Endothelial cell of umbilical vein (primary cell): Measurements from ENCODE around the gene PRSS22. TPM values are rescaled to one million over a fixed set of nuclear protein-coding genes. Genes with fewer than 3 reads are reported as not detected.

ENCODE experiments used
- BruUV-seq: library from RNA; stranded (reverse); fragments of 400-500 nt; replicated peaks from 2 replicates; lab custom pipeline; 2021; lab: Mats Ljungman, UMichigan
- CTCF ChIA-PET: fragments of 300-600, 350-600 bp; sonication (Branson Sonifier 250); formaldehyde crosslinking; loops from one replicate; lab custom pipeline; 2021; ENCODE audit warnings: antibody characterized with exemption, inconsistent platforms; lab: Charles Lee
- POLR2A ChIA-PET: fragments of 300-600, 350-600 bp; sonication (Branson Sonifier 250); formaldehyde crosslinking; loops from one replicate; lab custom pipeline; 2021; ENCODE audit warnings: antibody characterized with exemption, inconsistent platforms; lab: Charles Lee
- DNase-seq: peaks from one replicate; pipeline ENCODE4 v3.0.0-alpha.2; 2011; ENCODE audit warnings: low read depth, low spot score
- FAIRE-seq: peaks from 2 replicates; lab custom pipeline; 2011; peaks lifted over from hg19 to GRCh38; lab: Jason Lieb, UNC
- H2AFZ ChIP-seq: 2 replicates; pipeline ENCODE4 v1.6.0; 2012; ENCODE audit warnings: low read depth, low read length, control low read depth, inconsistent platforms
- H3K27ac ChIP-seq: 2 replicates; pipeline ENCODE4 v1.5.1; 2011; ENCODE audit warnings: low read depth, mild to moderate bottlenecking, control low read depth, low read length, moderate library complexity; ENCODE audit not compliant: insufficient read depth
- H3K27me3 ChIP-seq, 2 experiments: 2 replicates each; pipeline versions ENCODE4 v1.6.0 to v1.6.1; 2011; ENCODE audit warnings: low read length in 2 of 2, mixed read lengths in 1 of 2; ENCODE audit not compliant: control insufficient read depth in 2 of 2, insufficient read depth in 2 of 2
- H3K36me3 ChIP-seq, 2 experiments: 2 replicates in 1 of 2; 3 replicates in 1 of 2; pipeline ENCODE4 v1.5.1; 2011; ENCODE audit warnings: low read length in 2 of 2, mild to moderate bottlenecking in 1 of 2, moderate library complexity in 1 of 2; ENCODE audit not compliant: control insufficient read depth in 2 of 2, insufficient read depth in 2 of 2; ENCODE audit errors: extremely low read depth in 1 of 2
- H3K4me1 ChIP-seq: 3 replicates; pipeline ENCODE4 v1.5.1; 2011; ENCODE audit warnings: mild to moderate bottlenecking, low read length; ENCODE audit not compliant: control insufficient read depth, insufficient read depth; ENCODE audit errors: extremely low read depth
- H3K4me2 ChIP-seq: 2 replicates; pipeline ENCODE4 v1.6.1; 2011; ENCODE audit warnings: low read length, control low read depth, mixed read lengths; ENCODE audit not compliant: insufficient read depth
- H3K4me3 ChIP-seq, 3 experiments: fragments of 200-600 bp in 1 of 3; sonication (generic), shearing (Covaris generic) in 1 of 3; replicated peaks in 1 of 3; 2 replicates each; pipeline ENCODE4 v1.5.1; 2011 to 2016; ENCODE audit warnings: control low read depth in 3 of 3, low read length in 3 of 3, mild to moderate bottlenecking in 2 of 3, inconsistent platforms in 1 of 3, low read depth in 1 of 3, moderate library complexity in 1 of 3; ENCODE audit not compliant: insufficient read depth in 1 of 3
- H3K79me2 ChIP-seq: 2 replicates; pipeline ENCODE4 v1.6.0; 2012; ENCODE audit warnings: low read length, inconsistent platforms; ENCODE audit not compliant: control insufficient read depth, insufficient read depth
- H3K9ac ChIP-seq: replicated peaks from 2 replicates; pipeline ENCODE3; 2011; ENCODE audit warnings: low read length, control low read depth; ENCODE audit not compliant: insufficient read depth; ENCODE audit errors: extremely low read depth
- H3K9me1 ChIP-seq: replicated peaks from 3 replicates; pipeline ENCODE4 v1.6.0; 2011; ENCODE audit warnings: mild to moderate bottlenecking, low read length; ENCODE audit not compliant: control insufficient read depth, insufficient read depth; ENCODE audit errors: extremely low read depth
- H3K9me3 ChIP-seq: replicated peaks from 2 replicates; pipeline ENCODE4 v1.5.1; 2012; ENCODE audit warnings: low read length, inconsistent platforms; ENCODE audit not compliant: control insufficient read depth, insufficient read depth
- H4K20me1 ChIP-seq: replicated peaks from 2 replicates; pipeline ENCODE3; 2011; ENCODE audit warnings: mild to moderate bottlenecking, low read length; ENCODE audit not compliant: control insufficient read depth, insufficient read depth; ENCODE audit errors: extremely low read depth
- EZH2 ChIP-seq: IDR thresholded peaks from 2 replicates; pipeline ENCODE4 v1.6.1; 2012; ENCODE audit warnings: borderline replicate concordance, low read depth, mild to moderate bottlenecking, moderate library complexity, low read length, inconsistent platforms; ENCODE audit not compliant: severe bottlenecking
- FOS ChIP-seq: IDR thresholded peaks from 2 replicates; pipeline ENCODE4 v1.6.1; 2011; ENCODE audit warnings: mild to moderate bottlenecking, low read length, moderate library complexity, borderline replicate concordance; ENCODE audit not compliant: insufficient read depth
- GATA2 ChIP-seq: IDR thresholded peaks from 2 replicates; pipeline ENCODE4 v1.7.0; 2011; ENCODE audit warnings: low read depth, mild to moderate bottlenecking, moderate library complexity, mixed read lengths, low read length; ENCODE audit not compliant: insufficient read length, insufficient read depth
- JUN ChIP-seq: IDR thresholded peaks from 2 replicates; pipeline ENCODE4 v1.6.1; 2011; ENCODE audit warnings: borderline replicate concordance, low read depth; ENCODE audit not compliant: insufficient read length, insufficient read depth
- MAX ChIP-seq: IDR thresholded peaks from 2 replicates; pipeline ENCODE4 v1.6.1; 2011; ENCODE audit not compliant: insufficient read depth, insufficient read length
- POLR2A ChIP-seq: IDR thresholded peaks from 2 replicates; pipeline ENCODE4 v1.6.1; 2012; ENCODE audit warnings: low read depth, mild to moderate bottlenecking, control low read depth, low read length
- POLR2AphosphoS5 ChIP-seq: IDR thresholded peaks from 2 replicates; pipeline ENCODE4 v1.6.1; 2012; ENCODE audit warnings: low read depth, mild to moderate bottlenecking, control low read depth, low read length, moderate library complexity; ENCODE audit not compliant: insufficient read depth
- dilution Hi-C: fragments of 300-500 bp; cut with MboI; formaldehyde crosslinking; loops from one replicate; pipeline ENCODE4 v1.15.0; 2019; ENCODE audit warnings: low sequenced_read_pairs; ENCODE audit not compliant: extremely low pct_ligation_motif_present
- intact Hi-C: fragments of 100-400 bp; cut with micrococcal nuclease; formaldehyde crosslinking; loops from one replicate; pipeline ENCODE4 v1.10.0; 2022
- polyA plus RNA-seq, 4 experiments: library from polyadenylated mRNA; depleted of rRNA in 3 of 4; stranded (reverse) in 3 of 4; unstranded in 1 of 4; fragments of >200 nt; gene quantifications; 2 replicates each; pipeline versions ENCODE4 v1.2.1 to v1.2.3, GENCODE V29; 2011 to 2012; ENCODE audit warnings: missing spikeins in 1 of 4
- total RNA-seq: library from RNA; stranded (reverse); gene quantifications from 2 replicates; pipeline ENCODE4 v1.2.3, GENCODE V29; 2021
- TF ChIP-seq, protein P1 (sequence below), 2 donors: IDR thresholded peaks; 1 replicate in 1 of 2; 2 replicates in 1 of 2; pipeline ENCODE4 v1.5.1; 2011; ENCODE audit warnings: low read length in 2 of 2, mild to moderate bottlenecking in 2 of 2, moderate library complexity in 2 of 2, control low read depth in 1 of 2, inconsistent platforms in 1 of 2, low read depth in 1 of 2; ENCODE audit not compliant: insufficient read depth in 1 of 2; ENCODE audit errors: extremely low read depth in 1 of 2

The PRSS22 gene
- total and polyA plus RNA-seq, 2 donors (not counting 3 experiments of a cell fraction or from before 2014, with no cell fraction given), result not detected

DNA sequence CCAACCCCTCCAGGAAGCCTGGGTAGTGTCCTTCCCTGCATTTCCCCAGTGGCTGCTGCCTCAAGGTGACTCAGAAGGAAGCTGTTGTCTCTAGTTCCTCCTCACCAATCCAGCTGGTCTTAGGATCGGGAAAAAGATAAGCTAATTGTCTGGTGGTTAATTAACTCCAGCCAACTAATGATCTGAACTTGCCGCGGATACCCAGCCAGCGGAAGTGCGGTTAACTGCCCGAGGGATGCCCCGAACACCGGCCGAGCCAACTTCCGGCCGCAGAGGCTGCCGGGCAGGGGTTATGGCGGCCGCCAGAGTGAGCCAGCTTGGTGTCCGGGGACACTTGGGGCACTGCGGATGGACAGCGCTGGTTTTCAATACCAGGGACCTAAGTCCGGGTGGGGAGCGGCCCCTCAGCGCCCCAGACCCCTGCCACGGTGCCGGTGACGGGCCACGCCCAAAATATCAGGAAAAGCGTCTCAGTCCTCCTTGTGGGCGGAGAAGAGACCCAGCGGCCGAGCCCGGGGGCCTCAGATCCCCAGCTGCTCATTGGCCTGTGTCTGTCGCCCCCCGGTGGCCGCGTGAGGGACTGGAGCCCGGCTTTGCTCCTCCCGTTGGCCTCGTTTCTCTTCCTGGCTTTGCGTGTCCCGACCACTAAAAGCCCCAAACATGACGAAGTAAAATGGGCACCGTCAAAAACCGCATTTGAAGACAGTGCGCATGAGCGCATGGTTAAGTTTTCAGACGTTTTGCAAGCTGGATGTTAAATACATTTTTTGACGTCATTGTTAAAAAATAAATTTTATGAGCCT, 10.2 kb upstream of the PRSS22 start:
- H3K4me1 ChIP-seq, result peaks cover 5% of the 10 kb centered on the region
- H3K27ac ChIP-seq, result peak overlapping the region; percentile 81
- BruUV-seq, result TSS peak; percentile 97
- intact Hi-C loops (loop anchor here (1.0 to 2.0 kb wide), 5 partner anchors 14 to 195 kb away; partner anchors contain the start of genes ELOB and PRSS27), dilution Hi-C loops (no loop called here)
- peak overlapping the region; percentile 45 for H2AFZ ChIP-seq
- peak overlapping the region; percentile 42 for H3K4me2 ChIP-seq
- H3K9ac ChIP-seq, result peak overlapping the region; percentile 80
- POLR2A ChIA-PET, result interaction anchor here (0.7 to 1.3 kb wide), 3 partner anchors 14 to 37 kb away, joined by 3 to 8 read pairs (median 4); partner anchors contain the start of gene FLYWCH2
- no peaks in the 10 kb centered on the region for H3K9me1 ChIP-seq
- DNase-seq (peak; percentile 93), FAIRE-seq (peak; percentile 94)
- H3K36me3 ChIP-seq, result no peaks in the 10 kb centered on the region
- H3K4me3 ChIP-seq, result peak overlapping the region in 2 of 3 experiments; percentile 34 to 45
- CTCF ChIA-PET, result interaction anchor here (0.6 to 13.6 kb wide), 25 partner anchors 8 to 148 kb away, joined by 3 to 372 read pairs (median 5); partner anchors contain the start of genes ELOB, FLYWCH1, FLYWCH2 and PAQR4
- H3K27me3 ChIP-seq, result peaks cover 0 to 2% of the 10 kb centered on the region in 2 experiments
- H3K9me3 ChIP-seq, result no peaks in the 10 kb centered on the region
- TF ChIP-seq FOS, result peak; percentile 60
- peak; percentile 76 for TF ChIP-seq POLR2A
- no peak for TF ChIP-seq EZH2
- peak; percentile 95 for TF ChIP-seq GATA2
- TF ChIP-seq MAX, result no peak
- TF ChIP-seq POLR2AphosphoS5, result peak; percentile 98
- TF ChIP-seq, protein P1, sequence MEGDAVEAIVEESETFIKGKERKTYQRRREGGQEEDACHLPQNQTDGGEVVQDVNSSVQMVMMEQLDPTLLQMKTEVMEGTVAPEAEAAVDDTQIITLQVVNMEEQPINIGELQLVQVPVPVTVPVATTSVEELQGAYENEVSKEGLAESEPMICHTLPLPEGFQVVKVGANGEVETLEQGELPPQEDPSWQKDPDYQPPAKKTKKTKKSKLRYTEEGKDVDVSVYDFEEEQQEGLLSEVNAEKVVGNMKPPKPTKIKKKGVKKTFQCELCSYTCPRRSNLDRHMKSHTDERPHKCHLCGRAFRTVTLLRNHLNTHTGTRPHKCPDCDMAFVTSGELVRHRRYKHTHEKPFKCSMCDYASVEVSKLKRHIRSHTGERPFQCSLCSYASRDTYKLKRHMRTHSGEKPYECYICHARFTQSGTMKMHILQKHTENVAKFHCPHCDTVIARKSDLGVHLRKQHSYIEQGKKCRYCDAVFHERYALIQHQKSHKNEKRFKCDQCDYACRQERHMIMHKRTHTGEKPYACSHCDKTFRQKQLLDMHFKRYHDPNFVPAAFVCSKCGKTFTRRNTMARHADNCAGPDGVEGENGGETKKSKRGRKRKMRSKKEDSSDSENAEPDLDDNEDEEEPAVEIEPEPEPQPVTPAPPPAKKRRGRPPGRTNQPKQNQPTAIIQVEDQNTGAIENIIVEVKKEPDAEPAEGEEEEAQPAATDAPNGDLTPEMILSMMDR (IDR thresholded peaks at IDR 0.05; ENCODE audit: extremely low read depth in 1 of 2, insufficient read depth in 1 of 2, low read depth in 1 of 2, low read length in 2 of 2), result peak; percentile 99
- TF ChIP-seq JUN, result no peak
- no peaks in the 10 kb centered on the region for H3K79me2 ChIP-seq
- no peaks in the 10 kb centered on the region for H4K20me1 ChIP-seq
